Measurements from ENCODE around the gene RNF222. TPM values are rescaled to one million over a fixed set of nuclear protein-coding genes. Genes with fewer than 3 reads are reported as not detected.

RNF222 gene
- total and polyA plus RNA-seq, 2 of the 8 experiments (the other 6 are each of a cell fraction or from before 2014, with no cell fraction given), result not detected

- TF ChIP-seq, protein P1, sequence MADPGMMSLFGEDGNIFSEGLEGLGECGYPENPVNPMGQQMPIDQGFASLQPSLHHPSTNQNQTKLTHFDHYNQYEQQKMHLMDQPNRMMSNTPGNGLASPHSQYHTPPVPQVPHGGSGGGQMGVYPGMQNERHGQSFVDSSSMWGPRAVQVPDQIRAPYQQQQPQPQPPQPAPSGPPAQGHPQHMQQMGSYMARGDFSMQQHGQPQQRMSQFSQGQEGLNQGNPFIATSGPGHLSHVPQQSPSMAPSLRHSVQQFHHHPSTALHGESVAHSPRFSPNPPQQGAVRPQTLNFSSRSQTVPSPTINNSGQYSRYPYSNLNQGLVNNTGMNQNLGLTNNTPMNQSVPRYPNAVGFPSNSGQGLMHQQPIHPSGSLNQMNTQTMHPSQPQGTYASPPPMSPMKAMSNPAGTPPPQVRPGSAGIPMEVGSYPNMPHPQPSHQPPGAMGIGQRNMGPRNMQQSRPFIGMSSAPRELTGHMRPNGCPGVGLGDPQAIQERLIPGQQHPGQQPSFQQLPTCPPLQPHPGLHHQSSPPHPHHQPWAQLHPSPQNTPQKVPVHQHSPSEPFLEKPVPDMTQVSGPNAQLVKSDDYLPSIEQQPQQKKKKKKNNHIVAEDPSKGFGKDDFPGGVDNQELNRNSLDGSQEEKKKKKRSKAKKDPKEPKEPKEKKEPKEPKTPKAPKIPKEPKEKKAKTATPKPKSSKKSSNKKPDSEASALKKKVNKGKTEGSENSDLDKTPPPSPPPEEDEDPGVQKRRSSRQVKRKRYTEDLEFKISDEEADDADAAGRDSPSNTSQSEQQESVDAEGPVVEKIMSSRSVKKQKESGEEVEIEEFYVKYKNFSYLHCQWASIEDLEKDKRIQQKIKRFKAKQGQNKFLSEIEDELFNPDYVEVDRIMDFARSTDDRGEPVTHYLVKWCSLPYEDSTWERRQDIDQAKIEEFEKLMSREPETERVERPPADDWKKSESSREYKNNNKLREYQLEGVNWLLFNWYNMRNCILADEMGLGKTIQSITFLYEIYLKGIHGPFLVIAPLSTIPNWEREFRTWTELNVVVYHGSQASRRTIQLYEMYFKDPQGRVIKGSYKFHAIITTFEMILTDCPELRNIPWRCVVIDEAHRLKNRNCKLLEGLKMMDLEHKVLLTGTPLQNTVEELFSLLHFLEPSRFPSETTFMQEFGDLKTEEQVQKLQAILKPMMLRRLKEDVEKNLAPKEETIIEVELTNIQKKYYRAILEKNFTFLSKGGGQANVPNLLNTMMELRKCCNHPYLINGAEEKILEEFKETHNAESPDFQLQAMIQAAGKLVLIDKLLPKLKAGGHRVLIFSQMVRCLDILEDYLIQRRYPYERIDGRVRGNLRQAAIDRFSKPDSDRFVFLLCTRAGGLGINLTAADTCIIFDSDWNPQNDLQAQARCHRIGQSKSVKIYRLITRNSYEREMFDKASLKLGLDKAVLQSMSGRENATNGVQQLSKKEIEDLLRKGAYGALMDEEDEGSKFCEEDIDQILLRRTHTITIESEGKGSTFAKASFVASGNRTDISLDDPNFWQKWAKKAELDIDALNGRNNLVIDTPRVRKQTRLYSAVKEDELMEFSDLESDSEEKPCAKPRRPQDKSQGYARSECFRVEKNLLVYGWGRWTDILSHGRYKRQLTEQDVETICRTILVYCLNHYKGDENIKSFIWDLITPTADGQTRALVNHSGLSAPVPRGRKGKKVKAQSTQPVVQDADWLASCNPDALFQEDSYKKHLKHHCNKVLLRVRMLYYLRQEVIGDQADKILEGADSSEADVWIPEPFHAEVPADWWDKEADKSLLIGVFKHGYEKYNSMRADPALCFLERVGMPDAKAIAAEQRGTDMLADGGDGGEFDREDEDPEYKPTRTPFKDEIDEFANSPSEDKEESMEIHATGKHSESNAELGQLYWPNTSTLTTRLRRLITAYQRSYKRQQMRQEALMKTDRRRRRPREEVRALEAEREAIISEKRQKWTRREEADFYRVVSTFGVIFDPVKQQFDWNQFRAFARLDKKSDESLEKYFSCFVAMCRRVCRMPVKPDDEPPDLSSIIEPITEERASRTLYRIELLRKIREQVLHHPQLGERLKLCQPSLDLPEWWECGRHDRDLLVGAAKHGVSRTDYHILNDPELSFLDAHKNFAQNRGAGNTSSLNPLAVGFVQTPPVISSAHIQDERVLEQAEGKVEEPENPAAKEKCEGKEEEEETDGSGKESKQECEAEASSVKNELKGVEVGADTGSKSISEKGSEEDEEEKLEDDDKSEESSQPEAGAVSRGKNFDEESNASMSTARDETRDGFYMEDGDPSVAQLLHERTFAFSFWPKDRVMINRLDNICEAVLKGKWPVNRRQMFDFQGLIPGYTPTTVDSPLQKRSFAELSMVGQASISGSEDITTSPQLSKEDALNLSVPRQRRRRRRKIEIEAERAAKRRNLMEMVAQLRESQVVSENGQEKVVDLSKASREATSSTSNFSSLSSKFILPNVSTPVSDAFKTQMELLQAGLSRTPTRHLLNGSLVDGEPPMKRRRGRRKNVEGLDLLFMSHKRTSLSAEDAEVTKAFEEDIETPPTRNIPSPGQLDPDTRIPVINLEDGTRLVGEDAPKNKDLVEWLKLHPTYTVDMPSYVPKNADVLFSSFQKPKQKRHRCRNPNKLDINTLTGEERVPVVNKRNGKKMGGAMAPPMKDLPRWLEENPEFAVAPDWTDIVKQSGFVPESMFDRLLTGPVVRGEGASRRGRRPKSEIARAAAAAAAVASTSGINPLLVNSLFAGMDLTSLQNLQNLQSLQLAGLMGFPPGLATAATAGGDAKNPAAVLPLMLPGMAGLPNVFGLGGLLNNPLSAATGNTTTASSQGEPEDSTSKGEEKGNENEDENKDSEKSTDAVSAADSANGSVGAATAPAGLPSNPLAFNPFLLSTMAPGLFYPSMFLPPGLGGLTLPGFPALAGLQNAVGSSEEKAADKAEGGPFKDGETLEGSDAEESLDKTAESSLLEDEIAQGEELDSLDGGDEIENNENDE (IDR thresholded peaks at IDR 0.05; ENCODE audit: insufficient replicate concordance, low read length), result no peak
- peak; percentile 63 for TF ChIP-seq CTBP2 (IDR thresholded peaks at IDR 0.05; ENCODE audit: borderline replicate concordance, insufficient read depth, insufficient read length, low read length)
- TF ChIP-seq, protein P2, sequence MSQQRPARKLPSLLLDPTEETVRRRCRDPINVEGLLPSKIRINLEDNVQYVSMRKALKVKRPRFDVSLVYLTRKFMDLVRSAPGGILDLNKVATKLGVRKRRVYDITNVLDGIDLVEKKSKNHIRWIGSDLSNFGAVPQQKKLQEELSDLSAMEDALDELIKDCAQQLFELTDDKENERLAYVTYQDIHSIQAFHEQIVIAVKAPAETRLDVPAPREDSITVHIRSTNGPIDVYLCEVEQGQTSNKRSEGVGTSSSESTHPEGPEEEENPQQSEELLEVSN (IDR thresholded peaks at IDR 0.05), result no peak
- no peak for TF ChIP-seq HDAC6 (IDR thresholded peaks at IDR 0.05; ENCODE audit: low read depth, low read length)
- TF ChIP-seq CEBPB (IDR thresholded peaks at IDR 0.05; ENCODE audit: low read depth, low read length), result no peak
- no peak for TF ChIP-seq FOSL1 (IDR thresholded peaks at IDR 0.05; ENCODE audit: insufficient read depth, low read depth, low read length)
- no peak for TF ChIP-seq EP300 (IDR thresholded peaks at IDR 0.05; ENCODE audit: borderline replicate concordance in 1 of 2, low read depth in 2 of 2, low read length in 2 of 2)
- TF ChIP-seq, protein P3, sequence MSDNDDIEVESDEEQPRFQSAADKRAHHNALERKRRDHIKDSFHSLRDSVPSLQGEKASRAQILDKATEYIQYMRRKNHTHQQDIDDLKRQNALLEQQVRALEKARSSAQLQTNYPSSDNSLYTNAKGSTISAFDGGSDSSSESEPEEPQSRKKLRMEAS (IDR thresholded peaks at IDR 0.05), result no peak
Observed at GRCh38 chr17:8436169-8436843, 38.7 kb upstream of the RNF222 start (continued).

Measured in H1 (cell line).